ENCODE results near the gene NR5A1.

The NR5A1 gene

GRCh38 chr9:124457887-124458431, 49.2 kb downstream of the NR5A1 start:
- DNase-seq (ENCODE audit: low spot score) = no peak

GRCh38 chr9:124457079-124457886, 49.9 kb downstream of the NR5A1 start:
- DNase-seq (ENCODE audit: low spot score) = no peak

- no peak for DNase-seq (ENCODE audit: low spot score)
These were observed 50.7 kb downstream of the NR5A1 start for GRCh38 chr9:124456341-124457078.

- no peak for DNase-seq (ENCODE audit: low spot score)
These were observed 51.4 kb downstream of the NR5A1 start for GRCh38 chr9:124455820-124456219.

GRCh38 chr9:124454791-124455443, 52.3 kb downstream of the NR5A1 start:
- DNase-seq (ENCODE audit: low spot score) = no peak

- no peak for DNase-seq (ENCODE audit: low spot score)
These were observed 52.9 kb downstream of the NR5A1 start for GRCh38 chr9:124454296-124454695.

- DNase-seq (ENCODE audit: low spot score) = no peak
These were observed 53.5 kb downstream of the NR5A1 start for GRCh38 chr9:124453586-124454191.

GRCh38 chr9:124452841-124453585, 54.2 kb downstream of the NR5A1 start:
- DNase-seq (ENCODE audit: low spot score) = no peak

GRCh38 chr9:124452326-124452725, 54.9 kb downstream of the NR5A1 start:
- DNase-seq (ENCODE audit: low spot score) = no peak

GRCh38 chr9:124450931-124451661, 56.1 kb downstream of the NR5A1 start:
- DNase-seq (ENCODE audit: low spot score) = no peak

GRCh38 chr9:124450241-124450924, 56.8 kb downstream of the NR5A1 start, which contains the start of gene ADGRD2:
Gene ADGRD2, plus strand, starts transcription at chr9:124450451. Its CDS starts 1,216 bp downstream, at chr9:124451667.
- peak; percentile 53 for DNase-seq (ENCODE audit: low spot score)

GRCh38 chr9:124449381-124450151, 57.6 kb downstream of the NR5A1 start:
- DNase-seq (ENCODE audit: low spot score) = no peak

- no peak for DNase-seq (ENCODE audit: low spot score)
These were observed 59.2 kb downstream of the NR5A1 start for GRCh38 chr9:124448019-124448418.

GRCh38 chr9:124447297-124447661, 59.9 kb downstream of the NR5A1 start:
- DNase-seq (ENCODE audit: low spot score) = no peak

GRCh38 chr9:124444166-124444565, 63.0 kb downstream of the NR5A1 start:
- no peak for DNase-seq (ENCODE audit: low spot score)

GRCh38 chr9:124443625-124444024, 63.6 kb downstream of the NR5A1 start:
- DNase-seq (ENCODE audit: low spot score) = no peak

GRCh38 chr9:124442826-124443225, 64.4 kb downstream of the NR5A1 start:
- no peak for DNase-seq (ENCODE audit: low spot score)

- no peak for DNase-seq (ENCODE audit: low spot score)
These were observed 64.8 kb downstream of the NR5A1 start for GRCh38 chr9:124442379-124442778.

- DNase-seq (ENCODE audit: low spot score) = no peak
These were observed 65.9 kb downstream of the NR5A1 start for GRCh38 chr9:124441291-124441690.

Data from AG08395 (cell line).